OCI-LY3 (cell line): ENCODE measurements around the gene FGF11.

Experiments used
- H2AFZ ChIP-seq: fragments of 200-600, 300-600 bp; shearing (Covaris generic); 2 replicates; pipeline ENCODE4 v1.6.0; 2014; ENCODE audit warnings: antibody characterized with exemption, low read depth, low read length
- H3K27ac ChIP-seq: fragments of 200-600, 300-600 bp; sonication (generic); 2 replicates; pipeline ENCODE4 v1.5.1; 2014; ENCODE audit warnings: mild to moderate bottlenecking, low read length, moderate library complexity, mixed read lengths
- H3K27me3 ChIP-seq: fragments of 200-600, 300-600 bp; sonication (generic); 2 replicates; pipeline ENCODE4 v1.6.1; 2014; ENCODE audit warnings: low read depth, low read length, mixed read lengths
- H3K36me3 ChIP-seq: fragments of 200-600, 300-600 bp; sonication (generic); replicated peaks from 2 replicates; pipeline ENCODE3; 2014; ENCODE audit warnings: low read depth, low read length, mixed read lengths
- H3K4me1 ChIP-seq: fragments of 300-600, 200-600 bp; sonication (generic); 2 replicates; pipeline ENCODE4 v1.6.1; 2014; ENCODE audit warnings: low read length, mixed read lengths
- H3K4me2 ChIP-seq: fragments of 200-600, 300-600 bp; sonication (generic); 2 replicates; pipeline ENCODE4 v1.6.1; 2014; ENCODE audit warnings: low read length, mixed read lengths
- H3K4me3 ChIP-seq: fragments of 300-600, 200-600 bp; sonication (generic); 2 replicates; pipeline ENCODE4 v1.5.1; 2014; ENCODE audit warnings: antibody characterized with exemption, mild to moderate bottlenecking, low read length, moderate library complexity
- H3K79me2 ChIP-seq: fragments of 300-600, 200-600 bp; shearing (Covaris generic); 2 replicates; pipeline ENCODE4 v1.6.1; 2014; ENCODE audit warnings: mild to moderate bottlenecking, low read length, mixed read lengths
- H3K9ac ChIP-seq: fragments of 300-600, 200-600 bp; shearing (Covaris generic); 2 replicates; pipeline ENCODE4 v1.6.0; 2014; ENCODE audit warnings: mild to moderate bottlenecking, low read length, moderate library complexity
- H3K9me3 ChIP-seq: fragments of 200-600, 300-600 bp; shearing (Covaris generic); 2 replicates; pipeline ENCODE4 v1.6.1; 2014; ENCODE audit warnings: low read length, mixed read lengths; ENCODE audit not compliant: insufficient read depth
- H4K20me1 ChIP-seq: fragments of 200-600, 300-600 bp; sonication (generic); 2 replicates; pipeline ENCODE4 v1.6.1; 2016; ENCODE audit warnings: low read length, mixed read lengths; ENCODE audit not compliant: insufficient read depth
- CTCF ChIP-seq: fragments of 200-600, 300-600 bp; sonication (generic); IDR thresholded peaks from 2 replicates; pipeline ENCODE4 v1.5.1; 2014; ENCODE audit warnings: antibody characterized with exemption, low read length, low read depth
- EZH2phosphoT487 ChIP-seq: fragments of 200-600 bp; shearing (Covaris generic); IDR thresholded peaks from 2 replicates; pipeline ENCODE4 v1.6.1; 2018; ENCODE audit warnings: antibody characterized with exemption, mixed run types, low read depth

The FGF11 gene

DNA sequence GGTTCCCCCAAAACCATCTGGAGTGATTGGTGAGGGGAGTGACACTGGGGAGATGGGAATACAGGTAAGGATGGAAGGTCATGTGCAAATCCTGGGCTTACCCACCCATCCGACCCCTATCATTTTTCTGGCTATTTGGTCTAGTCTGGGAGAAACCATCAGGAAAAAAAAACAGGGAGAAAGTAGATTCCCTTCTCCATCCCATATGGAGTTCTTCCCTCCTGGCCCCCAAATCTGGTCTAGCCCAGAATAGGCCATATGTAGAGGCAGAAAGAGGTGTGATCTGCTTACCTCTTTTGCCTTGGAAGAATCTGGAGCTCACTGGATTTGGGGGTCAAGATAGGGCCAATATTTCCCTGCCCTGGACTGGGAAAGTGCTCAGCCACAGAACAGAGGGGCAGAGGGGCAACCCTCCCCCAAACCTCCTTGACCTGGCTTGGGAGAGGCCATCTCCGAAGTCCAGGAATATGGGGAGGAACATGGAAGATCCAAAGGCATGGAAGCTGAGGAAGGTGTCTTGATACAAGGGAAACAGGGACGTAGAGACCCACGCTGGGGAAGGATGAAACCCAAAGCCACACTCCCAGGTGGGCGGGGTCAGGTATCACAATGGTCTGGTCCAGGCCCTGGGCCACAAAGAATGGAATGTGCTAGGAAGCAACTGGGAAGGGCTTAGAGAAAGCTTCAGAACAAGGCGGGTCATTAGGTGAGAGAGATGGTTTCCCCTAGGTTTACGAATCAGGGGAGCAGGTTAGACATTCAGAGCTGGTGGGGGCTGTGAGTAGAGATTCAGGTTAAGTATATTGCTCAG lies 21.7 kb downstream of the FGF11 start:
- H3K4me3 ChIP-seq: no peak overlapping the region
- no peaks in the 10 kb centered on the region for H3K9me3 ChIP-seq
- no peaks in the 10 kb centered on the region for H4K20me1 ChIP-seq
- no peaks in the 10 kb centered on the region for H3K27me3 ChIP-seq
- H3K4me1 ChIP-seq: peaks cover 4% of the 10 kb centered on the region; the same call in 1 of the 2 replicates
- H3K27ac ChIP-seq: no peak overlapping the region
- no peak overlapping the region for H2AFZ ChIP-seq
- no peak for TF ChIP-seq CTCF
- no peak for TF ChIP-seq EZH2phosphoT487
- H3K9ac ChIP-seq: no peak overlapping the region
- H3K36me3 ChIP-seq: no peaks in the 10 kb centered on the region
- H3K79me2 ChIP-seq: no peaks in the 10 kb centered on the region
- no peak overlapping the region for H3K4me2 ChIP-seq

- Histone ChIP-seq H3K27me3 (no peaks in the 10 kb centered on the region), H3K79me2 (no peaks in the 10 kb centered on the region), H4K20me1 (no peaks in the 10 kb centered on the region), H3K4me3 (no peak overlapping the region), H3K27ac (no peak overlapping the region), H3K36me3 (no peaks in the 10 kb centered on the region), H3K4me1 (no peaks in the 10 kb centered on the region), H3K9me3 (no peaks in the 10 kb centered on the region), H3K9ac (no peak overlapping the region), H3K4me2 (no peak overlapping the region), H2AFZ (no peak overlapping the region)
- TF ChIP-seq CTCF (no peak), EZH2phosphoT487 (no peak)
Measured at GRCh38 chr17:7462474-7463371, 23.4 kb downstream of the FGF11 start.

DNA sequence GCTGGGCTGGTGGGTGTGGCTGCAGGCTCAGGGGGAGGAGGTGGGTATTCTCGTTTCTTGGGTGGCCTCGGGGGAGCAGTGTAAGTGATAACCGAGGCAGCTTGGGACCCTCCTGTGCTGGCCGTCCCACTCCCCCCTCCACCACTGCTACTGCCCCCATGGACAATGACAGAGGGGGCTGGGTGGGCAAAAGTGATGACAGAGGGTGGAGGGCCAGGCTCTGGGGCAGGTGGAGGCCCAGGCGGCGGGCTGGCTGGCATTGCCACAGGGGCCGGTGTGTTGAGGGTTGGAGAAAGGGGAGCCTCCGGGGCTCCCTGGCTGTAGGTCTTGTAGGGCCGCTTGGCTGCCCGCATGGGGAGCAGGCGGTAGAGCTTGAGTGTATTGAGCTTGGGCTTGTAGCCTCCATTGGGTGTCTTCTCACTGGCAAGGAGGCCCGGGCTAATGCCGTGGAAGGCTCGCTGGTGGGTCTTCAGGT lies 24.1 kb downstream of the FGF11 start:
- no peaks in the 10 kb centered on the region for H3K36me3 ChIP-seq
- no peaks in the 10 kb centered on the region for H3K27me3 ChIP-seq
- no peaks in the 10 kb centered on the region for H3K4me1 ChIP-seq
- H3K27ac ChIP-seq: no peak overlapping the region
- no peak overlapping the region for H3K4me2 ChIP-seq
- H3K9ac ChIP-seq: no peak overlapping the region
- no peak overlapping the region for H2AFZ ChIP-seq
- H3K79me2 ChIP-seq: no peaks in the 10 kb centered on the region
- no peaks in the 10 kb centered on the region for H4K20me1 ChIP-seq
- no peaks in the 10 kb centered on the region for H3K9me3 ChIP-seq
- TF ChIP-seq EZH2phosphoT487 (no peak), CTCF (no peak)
- H3K4me3 ChIP-seq: no peak overlapping the region

DNA sequence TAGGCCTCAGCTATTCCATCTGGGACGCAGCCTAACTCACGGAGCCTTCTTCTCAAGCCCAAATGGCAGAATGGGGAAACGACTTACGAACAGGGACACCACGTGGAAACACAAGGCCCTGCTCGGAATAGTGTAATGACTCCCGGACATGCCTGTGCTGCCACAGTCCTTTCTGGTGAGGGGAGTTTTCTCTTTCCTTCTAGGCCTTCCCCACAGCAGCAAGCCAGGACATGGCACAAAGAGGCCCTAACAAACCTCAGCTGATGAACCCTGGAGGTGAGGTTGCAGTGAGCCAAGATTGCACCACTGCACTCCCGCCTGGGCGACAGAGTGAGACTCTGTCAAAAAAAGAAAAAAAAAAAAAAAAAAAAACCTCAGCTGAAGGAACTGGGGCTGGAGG lies 24.8 kb downstream of the FGF11 start:
- H3K27me3 ChIP-seq: no peaks in the 10 kb centered on the region
- no peaks in the 10 kb centered on the region for H3K9me3 ChIP-seq
- no peak overlapping the region for H3K27ac ChIP-seq

More for the DNA sequence above, 24.8 kb downstream of the FGF11 start:
- TF ChIP-seq CTCF (no peak), EZH2phosphoT487 (no peak)
- Histone ChIP-seq H3K4me2 (no peak overlapping the region), H3K9ac (no peak overlapping the region), H3K4me3 (no peak overlapping the region), H3K79me2 (no peaks in the 10 kb centered on the region), H3K36me3 (no peaks in the 10 kb centered on the region), H3K4me1 (no peaks in the 10 kb centered on the region), H4K20me1 (no peaks in the 10 kb centered on the region), H2AFZ (no peak overlapping the region)
